Measurements from ENCODE around the gene OPTC.

Gene OPTC

GRCh38 chr1:203458078-203458477 lies 35.9 kb upstream of the OPTC start:
- TF ChIP-seq, protein P1, sequence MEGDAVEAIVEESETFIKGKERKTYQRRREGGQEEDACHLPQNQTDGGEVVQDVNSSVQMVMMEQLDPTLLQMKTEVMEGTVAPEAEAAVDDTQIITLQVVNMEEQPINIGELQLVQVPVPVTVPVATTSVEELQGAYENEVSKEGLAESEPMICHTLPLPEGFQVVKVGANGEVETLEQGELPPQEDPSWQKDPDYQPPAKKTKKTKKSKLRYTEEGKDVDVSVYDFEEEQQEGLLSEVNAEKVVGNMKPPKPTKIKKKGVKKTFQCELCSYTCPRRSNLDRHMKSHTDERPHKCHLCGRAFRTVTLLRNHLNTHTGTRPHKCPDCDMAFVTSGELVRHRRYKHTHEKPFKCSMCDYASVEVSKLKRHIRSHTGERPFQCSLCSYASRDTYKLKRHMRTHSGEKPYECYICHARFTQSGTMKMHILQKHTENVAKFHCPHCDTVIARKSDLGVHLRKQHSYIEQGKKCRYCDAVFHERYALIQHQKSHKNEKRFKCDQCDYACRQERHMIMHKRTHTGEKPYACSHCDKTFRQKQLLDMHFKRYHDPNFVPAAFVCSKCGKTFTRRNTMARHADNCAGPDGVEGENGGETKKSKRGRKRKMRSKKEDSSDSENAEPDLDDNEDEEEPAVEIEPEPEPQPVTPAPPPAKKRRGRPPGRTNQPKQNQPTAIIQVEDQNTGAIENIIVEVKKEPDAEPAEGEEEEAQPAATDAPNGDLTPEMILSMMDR (IDR thresholded peaks at IDR 0.05; ENCODE audit: low read length, missing control alignments): no peak
- no peak for DNase-seq (ENCODE audit: low read depth)
- H3K4me3 ChIP-seq (replicated peaks; ENCODE audit: low read depth, low read length): no peak overlapping the region

DNA sequence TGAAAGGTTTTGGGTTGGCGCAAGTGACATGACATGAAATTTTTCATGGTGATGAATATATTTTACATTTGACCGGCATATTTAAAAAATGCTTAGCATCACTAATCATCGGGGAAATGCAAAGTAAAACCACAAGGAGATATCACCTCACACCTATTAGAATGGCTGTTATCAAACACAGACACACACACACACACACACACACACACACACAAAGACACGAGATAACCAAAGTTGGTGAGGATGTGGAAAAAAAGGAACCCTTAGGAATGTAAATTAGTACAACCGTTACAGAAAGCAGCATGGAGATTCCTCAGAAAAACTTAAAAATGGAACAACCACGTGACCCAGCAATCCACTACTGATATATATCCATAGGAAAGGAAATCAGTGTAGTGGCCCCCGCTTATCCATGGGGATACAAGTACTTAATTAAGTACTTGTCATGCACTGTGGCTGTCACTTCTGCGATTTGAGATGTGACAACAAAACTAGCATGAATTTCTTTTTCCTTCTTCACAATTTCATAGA lies 34.2 kb upstream of the OPTC start:
- H3K4me3 ChIP-seq (replicated peaks; ENCODE audit: low read depth, low read length): no peak overlapping the region
- DNase-seq (ENCODE audit: low read depth): no peak
- TF ChIP-seq, protein P1 (IDR thresholded peaks at IDR 0.05; ENCODE audit: low read length, missing control alignments): no peak

DNA sequence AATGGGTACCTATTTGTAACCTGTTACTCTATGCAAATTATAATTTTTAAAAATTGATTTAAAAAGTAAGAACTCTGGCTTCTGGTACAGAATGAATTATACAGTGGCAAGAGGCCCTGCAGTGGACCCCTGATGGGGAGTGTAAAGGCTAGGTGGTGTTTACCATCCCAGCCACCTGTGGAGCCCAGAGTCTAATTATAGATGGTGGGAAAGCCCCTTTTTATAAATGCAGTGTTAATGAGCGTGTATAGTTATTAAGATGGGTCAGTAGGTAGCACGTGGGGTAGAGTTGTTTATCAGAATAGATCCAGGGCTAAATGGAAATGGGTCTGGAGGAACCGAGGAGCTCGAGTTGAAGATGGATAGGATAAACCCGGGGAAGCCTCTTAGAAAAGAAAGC lies 32.2 kb upstream of the OPTC start:
- H3K4me3 ChIP-seq (replicated peaks; ENCODE audit: low read depth, low read length): no peak overlapping the region
- TF ChIP-seq, protein P1 (IDR thresholded peaks at IDR 0.05; ENCODE audit: low read length, missing control alignments): no peak
- DNase-seq (ENCODE audit: low read depth): no peak

DNA sequence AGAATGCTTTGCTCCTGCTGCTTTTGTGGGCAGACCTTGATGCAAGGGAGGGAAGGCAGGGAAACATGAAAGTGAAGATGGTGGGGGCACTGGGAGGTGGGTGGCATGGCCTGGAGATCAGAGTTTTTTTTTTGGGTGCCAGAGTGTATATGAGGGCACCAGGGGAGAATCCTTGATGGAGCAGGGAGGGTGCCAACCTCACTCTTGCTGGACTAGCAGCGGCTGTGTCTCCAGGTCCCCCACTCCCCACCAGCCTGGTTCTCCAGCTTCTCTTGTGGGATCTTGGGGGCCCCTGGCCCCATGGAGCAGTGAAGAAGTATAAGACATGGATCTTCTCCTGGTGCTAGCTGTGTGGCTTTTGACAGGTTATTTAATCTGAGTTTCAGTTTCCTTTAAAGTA lies 31.8 kb upstream of the OPTC start:
- no peak for DNase-seq (ENCODE audit: low read depth)
- H3K4me3 ChIP-seq (replicated peaks; ENCODE audit: low read depth, low read length): no peak overlapping the region
- TF ChIP-seq, protein P1 (IDR thresholded peaks at IDR 0.05; ENCODE audit: low read length, missing control alignments): no peak

DNA sequence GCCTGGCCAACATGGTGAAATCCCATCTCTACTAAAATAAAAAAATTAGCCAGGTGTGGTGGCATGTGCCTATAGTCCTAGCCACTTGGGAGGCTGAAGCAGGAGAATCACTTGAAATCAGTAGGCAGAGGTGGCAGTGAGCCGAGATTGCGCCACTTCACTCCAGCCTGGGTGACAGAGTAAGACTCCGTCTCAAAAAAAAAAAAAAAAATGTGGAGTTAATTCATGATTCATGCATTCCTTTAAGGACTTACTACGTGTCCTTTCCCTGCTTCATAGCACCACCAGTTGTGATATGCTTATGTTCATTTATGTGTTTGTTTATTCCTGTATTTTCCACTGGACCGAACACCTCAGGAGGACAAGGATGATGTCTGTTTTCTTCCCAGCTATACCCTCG lies 31.1 kb upstream of the OPTC start:
- DNase-seq (ENCODE audit: low read depth): peak; percentile 74
- TF ChIP-seq, protein P1 (IDR thresholded peaks at IDR 0.05; ENCODE audit: low read length, missing control alignments): no peak
- no peak overlapping the region for H3K4me3 ChIP-seq (replicated peaks; ENCODE audit: low read depth, low read length)

DNA sequence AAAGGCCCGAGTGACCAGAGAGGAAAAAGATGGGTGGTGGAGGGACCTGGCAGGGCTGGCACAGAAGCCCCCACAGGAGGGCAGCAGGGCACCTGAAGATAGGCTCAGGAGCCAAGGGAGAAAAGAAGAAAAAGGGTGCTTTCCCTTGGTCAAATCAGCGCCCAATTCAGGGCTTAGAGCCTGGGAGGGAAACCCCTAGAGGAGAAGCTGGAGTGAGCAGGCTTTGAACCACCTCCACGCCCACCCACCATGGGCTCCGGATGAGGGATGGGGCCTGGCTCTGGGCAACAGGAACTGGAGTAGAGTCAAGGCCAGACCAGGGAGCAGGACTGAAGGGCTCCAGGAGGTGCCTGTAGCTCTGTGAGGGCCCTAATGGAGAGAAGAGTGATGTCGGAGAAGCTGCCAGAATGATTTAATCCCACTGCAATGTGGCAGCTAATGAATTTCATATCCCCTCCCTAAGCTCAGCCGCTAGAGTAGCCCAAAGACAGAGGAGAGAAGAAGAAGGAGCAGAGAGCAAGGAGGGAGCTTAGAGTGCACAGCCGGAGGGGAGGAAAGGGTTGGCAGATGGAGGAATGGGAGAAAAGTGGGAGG lies 30.4 kb upstream of the OPTC start:
- peak; percentile 33 for DNase-seq (ENCODE audit: low read depth)
- H3K4me3 ChIP-seq (replicated peaks; ENCODE audit: low read depth, low read length): no peak overlapping the region
- TF ChIP-seq, protein P1 (IDR thresholded peaks at IDR 0.05; ENCODE audit: low read length, missing control alignments): no peak

- H3K4me3 ChIP-seq (replicated peaks; ENCODE audit: low read depth, low read length): no peak overlapping the region
- TF ChIP-seq, protein P1 (IDR thresholded peaks at IDR 0.05; ENCODE audit: low read length, missing control alignments): no peak
- no peak for DNase-seq (ENCODE audit: low read depth)
These were observed 29.7 kb upstream of the OPTC start for GRCh38 chr1:203464226-203464625.

Data from fibroblast of pulmonary artery (primary cell).